ENCODE measurements around the gene ZNF592.

DNA sequence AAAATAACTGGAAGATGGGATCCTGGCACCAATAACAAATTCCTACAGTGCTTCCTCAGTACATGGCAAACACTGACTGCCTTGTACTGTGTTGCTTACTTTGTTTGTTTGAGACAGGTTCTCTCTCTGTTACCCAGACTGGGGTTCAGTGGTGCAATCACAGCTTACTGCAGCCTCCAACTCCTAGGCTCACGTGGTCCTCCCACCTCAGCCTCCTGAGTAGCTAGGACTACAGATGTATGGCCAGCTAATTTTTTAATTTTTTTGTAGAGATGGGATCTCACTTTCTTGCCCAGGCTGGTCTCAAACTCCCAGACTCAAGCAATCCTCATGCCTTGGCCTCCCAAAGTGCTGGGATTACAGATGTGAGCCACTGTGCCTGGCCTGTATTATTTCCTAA lies 65.0 kb downstream of the ZNF592 start:
- TF ChIP-seq EZH2phosphoT487 (IDR thresholded peaks at IDR 0.05; ENCODE audit: low read depth, severe bottlenecking, unreplicated experiment) (no peak), EZH2 (IDR thresholded peaks at IDR 0.05; ENCODE audit: borderline replicate concordance) (no peak)
- TF ChIP-seq, protein P1, sequence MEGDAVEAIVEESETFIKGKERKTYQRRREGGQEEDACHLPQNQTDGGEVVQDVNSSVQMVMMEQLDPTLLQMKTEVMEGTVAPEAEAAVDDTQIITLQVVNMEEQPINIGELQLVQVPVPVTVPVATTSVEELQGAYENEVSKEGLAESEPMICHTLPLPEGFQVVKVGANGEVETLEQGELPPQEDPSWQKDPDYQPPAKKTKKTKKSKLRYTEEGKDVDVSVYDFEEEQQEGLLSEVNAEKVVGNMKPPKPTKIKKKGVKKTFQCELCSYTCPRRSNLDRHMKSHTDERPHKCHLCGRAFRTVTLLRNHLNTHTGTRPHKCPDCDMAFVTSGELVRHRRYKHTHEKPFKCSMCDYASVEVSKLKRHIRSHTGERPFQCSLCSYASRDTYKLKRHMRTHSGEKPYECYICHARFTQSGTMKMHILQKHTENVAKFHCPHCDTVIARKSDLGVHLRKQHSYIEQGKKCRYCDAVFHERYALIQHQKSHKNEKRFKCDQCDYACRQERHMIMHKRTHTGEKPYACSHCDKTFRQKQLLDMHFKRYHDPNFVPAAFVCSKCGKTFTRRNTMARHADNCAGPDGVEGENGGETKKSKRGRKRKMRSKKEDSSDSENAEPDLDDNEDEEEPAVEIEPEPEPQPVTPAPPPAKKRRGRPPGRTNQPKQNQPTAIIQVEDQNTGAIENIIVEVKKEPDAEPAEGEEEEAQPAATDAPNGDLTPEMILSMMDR (IDR thresholded peaks at IDR 0.05; ENCODE audit: poor library complexity) = no peak

All from hepatocyte (in vitro differentiated cells).